Measurements from ENCODE around the gene DNMT3L.
"Not testable (repeated sequence)": the region's sequence is repeated elsewhere in the genome, so short reads cannot be mapped to it uniquely, and the experiment has no call there.

DNA sequence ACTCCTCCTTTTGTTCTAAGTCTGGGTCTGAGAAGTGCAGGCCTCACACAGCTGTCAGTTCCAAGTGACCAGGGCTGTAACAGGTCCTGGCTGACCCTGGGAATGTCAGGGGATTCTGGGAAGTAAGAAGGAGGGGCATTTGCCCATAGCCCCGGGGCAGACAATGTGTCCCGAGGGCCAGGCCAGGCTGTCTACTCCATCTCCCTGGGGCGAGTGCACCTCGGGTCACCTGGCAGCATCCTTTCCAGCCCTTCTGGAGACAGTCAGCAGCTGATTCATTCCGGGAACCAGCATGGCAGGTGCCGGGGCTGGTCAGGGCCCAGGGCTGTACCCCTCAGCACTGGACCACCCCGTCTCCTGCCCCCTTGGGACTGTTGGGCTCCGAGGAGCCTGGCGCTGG is 34.1 kb downstream of the DNMT3L start:
- TF ChIP-seq, protein P1, sequence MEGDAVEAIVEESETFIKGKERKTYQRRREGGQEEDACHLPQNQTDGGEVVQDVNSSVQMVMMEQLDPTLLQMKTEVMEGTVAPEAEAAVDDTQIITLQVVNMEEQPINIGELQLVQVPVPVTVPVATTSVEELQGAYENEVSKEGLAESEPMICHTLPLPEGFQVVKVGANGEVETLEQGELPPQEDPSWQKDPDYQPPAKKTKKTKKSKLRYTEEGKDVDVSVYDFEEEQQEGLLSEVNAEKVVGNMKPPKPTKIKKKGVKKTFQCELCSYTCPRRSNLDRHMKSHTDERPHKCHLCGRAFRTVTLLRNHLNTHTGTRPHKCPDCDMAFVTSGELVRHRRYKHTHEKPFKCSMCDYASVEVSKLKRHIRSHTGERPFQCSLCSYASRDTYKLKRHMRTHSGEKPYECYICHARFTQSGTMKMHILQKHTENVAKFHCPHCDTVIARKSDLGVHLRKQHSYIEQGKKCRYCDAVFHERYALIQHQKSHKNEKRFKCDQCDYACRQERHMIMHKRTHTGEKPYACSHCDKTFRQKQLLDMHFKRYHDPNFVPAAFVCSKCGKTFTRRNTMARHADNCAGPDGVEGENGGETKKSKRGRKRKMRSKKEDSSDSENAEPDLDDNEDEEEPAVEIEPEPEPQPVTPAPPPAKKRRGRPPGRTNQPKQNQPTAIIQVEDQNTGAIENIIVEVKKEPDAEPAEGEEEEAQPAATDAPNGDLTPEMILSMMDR (IDR thresholded peaks at IDR 0.05): not testable (repeated sequence)
- not testable (repeated sequence) for TF ChIP-seq POLR2A (IDR thresholded peaks at IDR 0.05; ENCODE audit: low read depth); POLR2AphosphoS5 (IDR thresholded peaks at IDR 0.05)
